CD4-positive, alpha-beta T cell (primary cell): ENCODE results near the gene HSD3B2. TPM values are rescaled to one million over a fixed set of nuclear protein-coding genes. Genes with fewer than 3 reads are reported as not detected.

ENCODE experiments used
- ATAC-seq: fragments of 200-7000 bp; cut with Tn5 transposase; one replicate; pipeline ENCODE4 v1.10.0; 2022; ENCODE audit warnings: mild to moderate bottlenecking; ENCODE audit not compliant: poor library complexity
- CTCF ChIA-PET: fragments of 350-600 bp; sonication (Branson Sonifier 250); formaldehyde crosslinking; loops from one replicate; lab custom pipeline; 2021; ENCODE audit warnings: antibody characterized with exemption, inconsistent platforms; lab: Charles Lee
- POLR2A ChIA-PET: fragments of 350-600 bp; sonication (Branson Sonifier 250); formaldehyde crosslinking; loops from one replicate; lab custom pipeline; 2021; ENCODE audit warnings: antibody characterized with exemption, inconsistent platforms; lab: Charles Lee
- DNase-seq, 14 experiments: peaks; one replicate each; pipeline ENCODE4 v3.0.0-alpha.2; 2013 to 2020; ENCODE audit warnings: mixed read lengths in 2 of 14
- H3K27ac ChIP-seq, 2 donors: one replicate each; pipeline versions ENCODE4 v1.5.1 to v1.7.0; 2013; ENCODE audit warnings: low read length in 2 of 2, low read depth in 1 of 2, mild to moderate bottlenecking in 1 of 2
- H3K27me3 ChIP-seq, 2 experiments: 1 replicate in 1 of 2; 2 replicates in 1 of 2; pipeline versions ENCODE4 v1.6.1 to v1.7.0; 2013; ENCODE audit warnings: low read length in 2 of 2, control low read depth in 1 of 2, mild to moderate bottlenecking in 1 of 2, moderate library complexity in 1 of 2; ENCODE audit not compliant: insufficient read depth in 2 of 2, control insufficient read depth in 1 of 2
- H3K36me3 ChIP-seq: one replicate; pipeline ENCODE4 v1.6.1; 2013; ENCODE audit warnings: low read length, control low read depth; ENCODE audit not compliant: insufficient read depth
- H3K4me1 ChIP-seq: one replicate; pipeline ENCODE4 v1.6.1; 2013; ENCODE audit warnings: low read length, control low read depth; ENCODE audit not compliant: insufficient read depth
- H3K4me3 ChIP-seq: one replicate; pipeline ENCODE4 v1.5.1; 2013; ENCODE audit warnings: mild to moderate bottlenecking, low read length, moderate library complexity
- H3K9me3 ChIP-seq, 2 experiments: 1 replicate in 1 of 2; 2 replicates in 1 of 2; pipeline versions ENCODE4 v1.6.1 to v1.7.0; 2013; ENCODE audit warnings: low read length in 2 of 2, mild to moderate bottlenecking in 2 of 2, control low read depth in 1 of 2, moderate library complexity in 1 of 2; ENCODE audit not compliant: control insufficient read depth in 1 of 2, insufficient read depth in 1 of 2
- H3K27ac Mint-ChIP-seq: one replicate; pipeline ENCODE4 v1.8.0; 2020; ENCODE audit warnings: mixed read lengths
- H3K27me3 Mint-ChIP-seq: one replicate; pipeline ENCODE4 v1.8.0; 2021; ENCODE audit warnings: mixed read lengths
- H3K36me3 Mint-ChIP-seq: one replicate; pipeline ENCODE4 v1.8.0; 2021; ENCODE audit warnings: low read depth, mixed read lengths
- H3K4me1 Mint-ChIP-seq: one replicate; pipeline ENCODE4 v1.8.0; 2021; ENCODE audit warnings: low read depth, mixed read lengths
- H3K4me3 Mint-ChIP-seq: one replicate; pipeline ENCODE4 v1.8.0; 2020; ENCODE audit warnings: mild to moderate bottlenecking, mixed read lengths
- H3K9me3 Mint-ChIP-seq: one replicate; pipeline ENCODE4 v1.8.0; 2020; ENCODE audit warnings: mixed read lengths
- CTCF ChIP-seq: fragments of 200-600 bp; IDR thresholded peaks from one replicate; pipeline ENCODE4 v1.8.0; 2022; ENCODE audit warnings: antibody characterized with exemption, mild to moderate bottlenecking
- intact Hi-C, 2 experiments: fragments of 100-400 bp; cut with DNase I in 1 of 2; cut with micrococcal nuclease in 1 of 2; formaldehyde crosslinking; loops; one replicate each; pipeline versions ENCODE4 v1.15.1 to v1.9.0; 2023 to 2025; cut with DNase I, micrococcal nuclease
- total RNA-seq, 174 experiments: library from RNA in 2 of 174; stranded (reverse) in 2 of 174; gene quantifications; one replicate each; pipeline ENCODE4 v1.2.3 and lab custom pipeline; 2021 to 2026

HSD3B2 gene
- total RNA-seq, 2 experiments from 2014 or later, result not detected

- peaks cover 0 to 2% of the 10 kb centered on the region in 2 experiments for H3K27me3 ChIP-seq
- ChIA-PET POLR2A (no interaction called here), CTCF (no interaction called here)
- H3K36me3 Mint-ChIP-seq, result no peaks in the 10 kb centered on the region
- peaks cover 7% of the 10 kb centered on the region for H3K27me3 Mint-ChIP-seq
- no peak overlapping the region for H3K27ac ChIP-seq
- no peak for DNase-seq
- no peaks in the 10 kb centered on the region for H3K9me3 ChIP-seq
- no peak overlapping the region for H3K4me3 Mint-ChIP-seq
- H3K4me3 ChIP-seq, result no peak overlapping the region
- no peaks in the 10 kb centered on the region for H3K4me1 Mint-ChIP-seq
- ATAC-seq, result no peak
- no peaks in the 10 kb centered on the region for H3K4me1 ChIP-seq
- intact Hi-C loops, result no loop called here
- TF ChIP-seq CTCF, result no peak
- no peak overlapping the region for H3K27ac Mint-ChIP-seq
- no peaks in the 10 kb centered on the region for H3K36me3 ChIP-seq
- H3K9me3 Mint-ChIP-seq, result no peaks in the 10 kb centered on the region
Observed at GRCh38 chr1:119467219-119467618, 52.3 kb downstream of the HSD3B2 start.

- no peaks in the 10 kb centered on the region for H3K9me3 Mint-ChIP-seq
- Histone ChIP-seq H3K4me3 (no peak overlapping the region), H3K4me1 (no peaks in the 10 kb centered on the region), H3K27me3 (peaks cover 0 to 2% of the 10 kb centered on the region in 2 experiments), H3K27ac (no peak overlapping the region), H3K9me3 (no peaks in the 10 kb centered on the region), H3K36me3 (no peaks in the 10 kb centered on the region)
- intact Hi-C loops, result no loop called here
- no peak for TF ChIP-seq CTCF
- H3K4me1 Mint-ChIP-seq, result no peaks in the 10 kb centered on the region
- DNase-seq, result no peak
- H3K27me3 Mint-ChIP-seq, result peaks cover 8% of the 10 kb centered on the region
- H3K27ac Mint-ChIP-seq, result no peak overlapping the region
- H3K36me3 Mint-ChIP-seq, result no peaks in the 10 kb centered on the region
- H3K4me3 Mint-ChIP-seq, result no peak overlapping the region
- no peak for ATAC-seq
- POLR2A ChIA-PET, result no interaction called here
- CTCF ChIA-PET, result no interaction called here
Observed at GRCh38 chr1:119467857-119468668, 53.1 kb downstream of the HSD3B2 start.

GRCh38 chr1:119469741-119470140 lies 54.8 kb downstream of the HSD3B2 start:
- Mint-ChIP-seq H3K4me1 (no peaks in the 10 kb centered on the region), H3K4me3 (no peak overlapping the region), H3K36me3 (no peaks in the 10 kb centered on the region), H3K9me3 (no peaks in the 10 kb centered on the region), H3K27ac (no peak overlapping the region), H3K27me3 (peaks cover 8% of the 10 kb centered on the region)
- no peaks in the 10 kb centered on the region for H3K4me1 ChIP-seq
- ATAC-seq (no peak), DNase-seq (no peak)
- no peak overlapping the region for H3K4me3 ChIP-seq
- TF ChIP-seq CTCF, result no peak
- peaks cover 0 to 2% of the 10 kb centered on the region in 2 experiments for H3K27me3 ChIP-seq
- no peaks in the 10 kb centered on the region for H3K9me3 ChIP-seq
- intact Hi-C loops, result no loop called here
- H3K36me3 ChIP-seq, result no peaks in the 10 kb centered on the region
- ChIA-PET POLR2A (no interaction called here), CTCF (no interaction called here)
- no peak overlapping the region for H3K27ac ChIP-seq
